GM19372 (cell line): ENCODE results near the gene PEG3.

ENCODE experiments used
- ATAC-seq: cut with Tn5 transposase; IDR thresholded peaks from one replicate; pipeline ENCODE4 v1.9.1; 2021; ENCODE audit warnings: mild to moderate bottlenecking, low read depth, moderate library complexity; ENCODE audit not compliant: unreplicated experiment

PEG3 gene

DNA sequence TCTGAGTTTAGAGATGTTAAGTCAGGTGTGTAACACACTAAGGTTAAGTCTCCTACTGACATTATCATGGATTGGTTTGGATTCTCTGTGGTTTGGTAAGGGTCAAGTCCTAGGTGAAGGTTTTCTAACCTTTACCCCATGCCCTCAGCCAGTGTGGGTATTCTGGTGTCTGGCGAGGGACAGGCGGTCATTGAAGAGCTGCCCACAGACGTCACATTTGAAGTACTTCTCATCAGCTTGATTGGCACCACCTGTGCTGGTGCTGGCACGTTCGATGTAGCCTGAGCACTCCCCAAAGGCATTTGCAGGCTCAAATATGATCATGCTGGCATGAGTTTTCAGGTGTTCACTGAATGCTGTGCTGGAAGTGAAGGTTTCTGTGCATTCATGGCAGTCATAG, 27.0 kb downstream of the PEG3 start:
- no peak for ATAC-seq

DNA sequence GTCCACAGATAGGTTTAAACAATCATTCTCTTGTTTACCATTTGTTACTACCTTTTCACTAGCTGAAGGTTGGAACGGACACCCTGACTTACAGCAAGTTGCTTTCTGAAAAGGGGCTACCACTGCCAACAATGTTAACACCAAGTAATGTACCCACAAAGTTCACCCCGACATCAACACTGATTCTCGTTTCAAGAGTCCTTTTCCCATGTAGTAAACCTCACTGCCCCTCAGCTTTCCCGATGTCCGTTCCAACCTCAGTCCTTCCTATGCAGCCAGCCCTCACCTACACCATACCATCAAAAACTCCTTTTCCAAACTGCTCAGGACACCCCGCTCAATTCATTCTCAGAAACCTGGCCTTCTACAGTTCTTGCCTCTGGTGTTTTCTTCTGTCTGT, 29.0 kb downstream of the PEG3 start:
- ATAC-seq: no peak

DNA sequence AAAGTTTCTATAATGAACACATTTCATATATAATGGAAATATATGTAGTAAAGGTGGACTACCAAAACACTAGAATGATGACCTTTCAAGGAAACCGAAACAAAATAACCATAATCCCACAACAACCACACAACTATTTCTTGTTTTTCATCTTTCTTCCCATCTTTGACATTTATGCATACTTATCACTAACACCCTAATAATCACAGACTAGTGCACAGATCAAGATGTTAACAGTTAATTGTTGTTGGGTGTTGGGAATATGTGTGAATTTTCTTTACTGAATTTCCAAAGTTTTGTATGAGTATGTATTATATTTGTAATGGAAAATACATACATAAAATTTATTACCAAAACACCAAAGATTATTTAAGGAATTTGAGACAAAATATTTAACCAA, 30.3 kb downstream of the PEG3 start:
- ATAC-seq: no peak

DNA sequence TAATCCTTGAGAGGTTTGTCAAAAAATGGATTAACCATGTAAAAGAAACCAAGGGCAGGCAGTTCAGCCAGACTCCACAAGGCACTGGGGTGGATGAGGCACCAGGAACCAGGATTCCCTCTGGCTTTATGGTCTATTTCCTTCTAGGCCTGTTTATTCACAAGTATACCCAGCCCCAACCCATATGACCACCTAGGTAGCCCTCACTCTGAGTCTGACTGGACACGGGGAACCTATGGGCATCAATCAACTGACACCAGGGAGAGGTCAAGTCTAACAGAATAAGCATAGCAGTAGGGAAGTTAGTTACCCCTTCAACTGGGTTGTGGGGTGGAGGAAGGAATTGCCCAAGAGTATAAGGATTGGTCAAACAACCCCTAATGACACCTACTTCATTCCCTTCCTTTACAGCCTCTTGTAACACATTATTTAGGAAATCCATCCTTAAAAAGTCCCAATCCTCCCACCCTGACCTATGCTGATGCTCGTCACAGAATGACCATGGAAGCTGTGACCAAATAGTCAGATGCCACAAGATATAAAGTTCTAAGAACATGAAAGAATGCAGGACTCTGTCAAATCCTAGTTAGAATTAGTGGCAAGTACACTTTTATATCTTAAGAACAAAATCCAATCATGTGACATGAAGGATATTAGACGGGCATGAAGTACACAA, 31.7 kb downstream of the PEG3 start:
- ATAC-seq: no peak

- no peak for ATAC-seq
These were observed 33.9 kb downstream of the PEG3 start for GRCh38 chr19:56806639-56807038.
